GM23248 (cell line): ENCODE data around the gene CDH4.

ENCODE experiments used
- EZH2 ChIP-seq: fragments of 200-600 bp; sonication (generic); IDR thresholded peaks from 2 replicates; pipeline ENCODE4 v1.6.1; 2018; ENCODE audit warnings: antibody characterized with exemption, mild to moderate bottlenecking; ENCODE audit not compliant: insufficient read depth, poor library complexity, severe bottlenecking
- EZH2phosphoT487 ChIP-seq: fragments of 200-600 bp; sonication (generic); IDR thresholded peaks from 2 replicates; pipeline ENCODE4 v1.6.1; 2018; ENCODE audit warnings: antibody characterized with exemption, moderate library complexity, mild to moderate bottlenecking, low read depth; ENCODE audit not compliant: insufficient read depth

DNA sequence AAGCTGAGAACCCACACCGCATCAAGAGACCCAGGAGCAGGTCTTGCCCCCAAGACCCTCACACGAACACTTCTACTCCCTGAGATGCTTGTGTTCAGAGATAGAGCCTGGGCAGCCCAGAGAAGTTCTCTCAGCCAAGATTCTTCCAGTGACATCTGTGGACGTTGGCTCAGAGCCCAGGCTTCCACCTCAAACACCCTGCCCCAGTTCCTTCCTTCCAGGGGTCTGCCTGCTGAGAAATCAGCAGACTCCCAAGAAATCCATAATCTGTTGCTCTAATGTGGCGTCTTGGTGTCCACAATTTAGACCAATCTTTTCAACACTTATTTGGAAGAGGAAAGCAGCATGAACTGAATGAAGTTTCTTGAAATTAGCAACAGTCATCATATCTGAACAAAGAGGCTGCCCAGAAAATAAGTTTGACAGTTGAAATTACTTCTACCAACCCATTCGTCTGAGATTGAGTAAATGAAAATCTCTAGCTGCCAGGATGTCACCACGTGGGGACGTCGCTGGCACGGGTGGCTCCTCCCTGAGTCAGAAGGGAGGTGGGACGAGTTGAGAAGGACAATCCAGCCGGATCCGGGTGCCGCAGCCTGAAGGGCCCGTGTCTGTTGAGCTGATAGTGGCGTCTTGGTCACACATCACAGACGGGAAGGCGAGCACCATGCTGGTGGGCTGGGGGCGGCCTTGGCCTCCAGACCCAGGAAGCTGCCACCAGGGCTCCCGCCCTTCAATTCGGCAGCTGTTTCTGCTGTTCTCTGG is 412.7 kb downstream of the CDH4 start:
- TF ChIP-seq EZH2 (no peak), EZH2phosphoT487 (no peak)
